Keratinocyte (primary cell): ENCODE data around the gene CEP152.

Experiments used
- CTCF ChIP-seq, 3 experiments: IDR thresholded peaks in 1 of 3; conservative IDR thresholded peaks in 1 of 3; optimal IDR thresholded peaks in 1 of 3; 2 replicates in 2 of 3; 3 replicates in 1 of 3; pipeline versions ENCODE3 to v1.5.1; 2011; ENCODE audit warnings: low read length in 3 of 3, mild to moderate bottlenecking in 3 of 3, moderate library complexity in 2 of 3, control low read depth in 1 of 3, inconsistent platforms in 1 of 3; ENCODE audit not compliant: insufficient read depth in 2 of 3; ENCODE audit errors: extremely low read depth in 1 of 3
- EZH2 ChIP-seq: IDR thresholded peaks from one replicate; pipeline ENCODE4 v1.6.1; 2012; ENCODE audit warnings: inconsistent platforms, mild to moderate bottlenecking, low read length, moderate library complexity

GRCh38 chr15:48717458-48717857 is 93.4 kb downstream of the CEP152 start:
- TF ChIP-seq CTCF (optimal IDR thresholded peaks at IDR 0.05 in 1 of 3, IDR thresholded peaks at IDR 0.05 in 1 of 3, conservative IDR thresholded peaks at IDR 0.05 in 1 of 3; ENCODE audit: extremely low read depth in 1 of 3, insufficient read depth in 2 of 3, low read length in 3 of 3) (no peak), EZH2 (no peak)
